ENCODE data around the gene IL6ST.

DNA sequence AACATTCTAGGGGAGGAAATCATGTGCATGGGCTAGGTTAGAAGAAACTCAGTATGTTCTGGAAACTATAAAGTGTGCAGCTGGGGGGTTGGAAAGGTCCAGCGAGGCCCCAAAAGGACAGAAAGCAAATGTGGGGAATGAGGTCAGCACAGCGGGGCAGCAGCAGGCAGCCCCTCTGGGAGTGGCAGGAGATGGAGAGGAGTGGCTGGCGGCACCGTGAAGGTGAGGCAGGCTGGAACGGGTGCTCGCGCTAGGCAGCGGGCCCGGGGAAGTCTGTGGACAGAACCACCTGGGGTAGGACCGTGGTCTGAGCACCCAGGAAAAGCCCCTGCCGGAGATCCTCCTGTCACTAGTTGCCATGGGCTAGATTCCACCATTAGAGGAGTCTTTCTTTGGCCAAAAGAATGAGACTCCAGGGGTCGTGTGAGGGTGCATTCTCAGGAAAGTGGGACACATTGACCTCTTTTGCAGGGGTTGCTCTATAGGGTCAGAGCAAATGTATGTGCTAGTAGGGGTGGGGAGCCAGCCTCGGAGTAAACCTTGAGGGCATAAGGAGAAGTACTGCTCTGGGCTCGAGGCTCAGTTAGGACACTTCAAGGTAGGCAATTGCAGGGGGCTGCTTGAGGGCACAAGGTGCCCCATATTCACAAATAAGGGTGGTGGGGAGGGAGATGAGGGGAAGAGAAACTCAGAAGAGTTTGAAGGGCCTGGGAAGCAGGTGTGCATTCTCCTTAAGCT lies 61.2 kb downstream of the IL6ST start:
- TF ChIP-seq, protein P1, sequence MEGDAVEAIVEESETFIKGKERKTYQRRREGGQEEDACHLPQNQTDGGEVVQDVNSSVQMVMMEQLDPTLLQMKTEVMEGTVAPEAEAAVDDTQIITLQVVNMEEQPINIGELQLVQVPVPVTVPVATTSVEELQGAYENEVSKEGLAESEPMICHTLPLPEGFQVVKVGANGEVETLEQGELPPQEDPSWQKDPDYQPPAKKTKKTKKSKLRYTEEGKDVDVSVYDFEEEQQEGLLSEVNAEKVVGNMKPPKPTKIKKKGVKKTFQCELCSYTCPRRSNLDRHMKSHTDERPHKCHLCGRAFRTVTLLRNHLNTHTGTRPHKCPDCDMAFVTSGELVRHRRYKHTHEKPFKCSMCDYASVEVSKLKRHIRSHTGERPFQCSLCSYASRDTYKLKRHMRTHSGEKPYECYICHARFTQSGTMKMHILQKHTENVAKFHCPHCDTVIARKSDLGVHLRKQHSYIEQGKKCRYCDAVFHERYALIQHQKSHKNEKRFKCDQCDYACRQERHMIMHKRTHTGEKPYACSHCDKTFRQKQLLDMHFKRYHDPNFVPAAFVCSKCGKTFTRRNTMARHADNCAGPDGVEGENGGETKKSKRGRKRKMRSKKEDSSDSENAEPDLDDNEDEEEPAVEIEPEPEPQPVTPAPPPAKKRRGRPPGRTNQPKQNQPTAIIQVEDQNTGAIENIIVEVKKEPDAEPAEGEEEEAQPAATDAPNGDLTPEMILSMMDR (conservative IDR thresholded peaks at IDR 0.05 in 1 of 2, IDR thresholded peaks at IDR 0.05 in 1 of 2; ENCODE audit: low read depth in 1 of 2, low read length in 2 of 2): no peak
- TF ChIP-seq EZH2 (IDR thresholded peaks at IDR 0.05; ENCODE audit: low read length, missing control alignments): no peak

Measured in fibroblast of lung (primary cell).